IPS DF 19.7 (cell line): Measurements from ENCODE around the gene TOPBP1.
"Not testable (repeated sequence)": the region's sequence is repeated elsewhere in the genome, so short reads cannot be mapped to it uniquely, and the experiment has no call there.

Source experiments
- DNase-seq: peaks from one replicate; pipeline ENCODE4 v3.0.0-alpha.2; 2013; ENCODE audit warnings: low read depth, low spot score

The TOPBP1 gene

GRCh38 chr3:133572158-133573053 lies 89.3 kb downstream of the TOPBP1 start:
- no peak for DNase-seq

- DNase-seq: no peak
Measured at GRCh38 chr3:133570937-133571320, 90.8 kb downstream of the TOPBP1 start.

- no peak for DNase-seq
Measured at GRCh38 chr3:133570139-133570936, 91.4 kb downstream of the TOPBP1 start.

- DNase-seq: no peak
Measured at GRCh38 chr3:133568294-133569014, 93.3 kb downstream of the TOPBP1 start.

GRCh38 chr3:133563816-133564215 lies 97.9 kb downstream of the TOPBP1 start:
- no peak for DNase-seq

- no peak for DNase-seq
Measured at GRCh38 chr3:133563186-133563591, 98.6 kb downstream of the TOPBP1 start.

- no peak for DNase-seq
Measured at GRCh38 chr3:133562376-133562775, 99.4 kb downstream of the TOPBP1 start.

- DNase-seq: no peak
Measured at GRCh38 chr3:133561679-133562078, 100.1 kb downstream of the TOPBP1 start.

GRCh38 chr3:133551589-133551988 lies 110.2 kb downstream of the TOPBP1 start:
- not testable (repeated sequence) for DNase-seq
